LoVo (cell line): ENCODE measurements around the gene RCOR2.

Source experiments
- DNase-seq: peaks from one replicate; pipeline ENCODE4 v3.0.0-alpha.2; 2016; ENCODE audit warnings: low spot score

Gene RCOR2

GRCh38 chr11:63907063-63907462 lies 9.9 kb downstream of the RCOR2 start:
- DNase-seq: no peak

GRCh38 chr11:63906585-63906984 lies 10.4 kb downstream of the RCOR2 start:
- DNase-seq: no peak

GRCh38 chr11:63906087-63906486 lies 10.9 kb downstream of the RCOR2 start:
- no peak for DNase-seq

- DNase-seq: no peak
Measured at GRCh38 chr11:63905179-63905578, 11.8 kb downstream of the RCOR2 start.

- no peak for DNase-seq
Measured at GRCh38 chr11:63904743-63905142, 12.2 kb downstream of the RCOR2 start.

GRCh38 chr11:63903884-63904283 lies 13.1 kb downstream of the RCOR2 start:
- DNase-seq: no peak

GRCh38 chr11:63901660-63902059 lies 15.3 kb downstream of the RCOR2 start:
- no peak for DNase-seq

- no peak for DNase-seq
Measured at GRCh38 chr11:63897459-63898146, 19.4 kb downstream of the RCOR2 start.

- no peak for DNase-seq
Measured at GRCh38 chr11:63896071-63896470, 20.9 kb downstream of the RCOR2 start.

- DNase-seq: no peak
Measured at GRCh38 chr11:63893355-63893754, 23.6 kb downstream of the RCOR2 start.

- no peak for DNase-seq
Measured at GRCh38 chr11:63892228-63892627, 24.7 kb downstream of the RCOR2 start.

GRCh38 chr11:63890368-63890767 lies 26.6 kb downstream of the RCOR2 start:
- no peak for DNase-seq

GRCh38 chr11:63889344-63889743 lies 27.6 kb downstream of the RCOR2 start:
- DNase-seq: no peak

GRCh38 chr11:63888170-63889086 lies 28.5 kb downstream of the RCOR2 start:
- peak; percentile 79 for DNase-seq

GRCh38 chr11:63887386-63887999 lies 29.5 kb downstream of the RCOR2 start:
- no peak for DNase-seq

GRCh38 chr11:63884196-63884932 lies 32.6 kb downstream of the RCOR2 start:
- no peak for DNase-seq

- DNase-seq: no peak
Measured at GRCh38 chr11:63883791-63884190, 33.2 kb downstream of the RCOR2 start.

GRCh38 chr11:63882555-63883242 lies 34.3 kb downstream of the RCOR2 start:
- no peak for DNase-seq

- DNase-seq: no peak
Measured at GRCh38 chr11:63880403-63880790, 36.6 kb downstream of the RCOR2 start.

GRCh38 chr11:63879598-63880402 lies 37.2 kb downstream of the RCOR2 start:
- DNase-seq: no peak
